ENCODE results near the gene PACS1. TPM values are rescaled to one million over a fixed set of nuclear protein-coding genes. Genes with fewer than 3 reads are reported as not detected.

PACS1 gene
- total RNA-seq, 1 experiment from 2014 or later = 100 TPM

DNA sequence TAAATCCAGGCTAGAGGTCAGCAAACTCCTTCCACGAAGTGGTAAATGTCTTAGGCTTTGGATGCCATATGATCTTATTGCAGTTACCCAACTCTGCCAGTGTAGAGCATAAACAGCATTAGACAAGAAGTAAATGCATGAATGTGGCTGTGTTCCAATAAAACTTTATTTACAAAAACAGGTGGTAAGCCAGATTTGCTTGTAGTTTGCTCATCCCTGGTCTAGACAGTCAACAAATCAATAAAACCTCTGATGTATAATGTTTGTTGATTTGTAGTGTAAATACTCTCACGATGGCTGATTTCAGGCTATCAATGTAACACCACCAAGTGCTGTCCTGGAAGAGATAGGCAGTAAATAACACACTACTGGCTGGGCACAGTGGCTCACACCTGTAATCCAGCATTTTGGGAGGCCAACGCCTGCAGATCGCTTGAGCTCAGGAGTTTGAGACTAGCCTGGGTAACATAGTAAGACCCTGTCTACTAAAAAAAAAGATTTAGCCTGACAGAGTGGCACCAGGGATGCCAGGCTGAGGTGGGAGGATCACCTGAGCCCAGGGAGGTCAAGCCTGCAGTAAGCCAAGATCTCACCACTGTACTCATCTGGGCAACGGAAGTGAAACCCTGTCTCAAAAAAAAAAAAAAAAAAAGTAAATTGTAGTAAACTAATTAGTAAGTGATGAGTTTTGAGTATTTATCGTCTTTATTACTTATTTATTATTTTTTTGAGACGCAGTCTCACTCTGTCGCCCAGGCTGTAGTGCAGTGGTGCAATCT is 36.9 kb upstream of the PACS1 start:
- CTCF ChIA-PET = interaction anchor here (0.7 kb wide), 1 partner anchor 100 kb away, joined by 3 read pairs; no protein-coding TSS in a partner anchor
- Histone ChIP-seq H3K4me1 (replicated peaks; ENCODE audit: insufficient read depth) (no peaks in the 10 kb centered on the region), H3K27ac (no peak overlapping the region), H3F3A (ENCODE audit: insufficient read depth, low read depth) (peaks cover 15% of the 10 kb centered on the region; the same call in 1 of the 2 replicates), H3K9me2 (ENCODE audit: insufficient read depth) (no peaks in the 10 kb centered on the region), H3K4me2 (no peak overlapping the region), H3K79me2 (ENCODE audit: low read depth) (no peaks in the 10 kb centered on the region), H4K20me1 (ENCODE audit: insufficient read depth) (no peaks in the 10 kb centered on the region), H3K36me3 (ENCODE audit: low read depth) (no peaks in the 10 kb centered on the region), H2AFZ (no peak overlapping the region), H3K4me3 (no peak overlapping the region), H3K27me3 (ENCODE audit: insufficient read depth, low read depth) (no peaks in the 10 kb centered on the region), H3K9me3 (ENCODE audit: insufficient read depth, low read depth) (no peaks in the 10 kb centered on the region)
- no peak for DNase-seq
- intact Hi-C loops (cut with micrococcal nuclease; ENCODE audit: unreplicated experiment) = no loop called here
- POLR2A ChIA-PET (ENCODE audit: unreplicated experiment) = no interaction called here
- TF ChIP-seq, protein P1, sequence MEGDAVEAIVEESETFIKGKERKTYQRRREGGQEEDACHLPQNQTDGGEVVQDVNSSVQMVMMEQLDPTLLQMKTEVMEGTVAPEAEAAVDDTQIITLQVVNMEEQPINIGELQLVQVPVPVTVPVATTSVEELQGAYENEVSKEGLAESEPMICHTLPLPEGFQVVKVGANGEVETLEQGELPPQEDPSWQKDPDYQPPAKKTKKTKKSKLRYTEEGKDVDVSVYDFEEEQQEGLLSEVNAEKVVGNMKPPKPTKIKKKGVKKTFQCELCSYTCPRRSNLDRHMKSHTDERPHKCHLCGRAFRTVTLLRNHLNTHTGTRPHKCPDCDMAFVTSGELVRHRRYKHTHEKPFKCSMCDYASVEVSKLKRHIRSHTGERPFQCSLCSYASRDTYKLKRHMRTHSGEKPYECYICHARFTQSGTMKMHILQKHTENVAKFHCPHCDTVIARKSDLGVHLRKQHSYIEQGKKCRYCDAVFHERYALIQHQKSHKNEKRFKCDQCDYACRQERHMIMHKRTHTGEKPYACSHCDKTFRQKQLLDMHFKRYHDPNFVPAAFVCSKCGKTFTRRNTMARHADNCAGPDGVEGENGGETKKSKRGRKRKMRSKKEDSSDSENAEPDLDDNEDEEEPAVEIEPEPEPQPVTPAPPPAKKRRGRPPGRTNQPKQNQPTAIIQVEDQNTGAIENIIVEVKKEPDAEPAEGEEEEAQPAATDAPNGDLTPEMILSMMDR (conservative IDR thresholded peaks at IDR 0.05) = no peak
- TF ChIP-seq EZH2 (IDR thresholded peaks at IDR 0.05; ENCODE audit: low read depth) = no peak
- no TSS peak for BruUV-seq (replicated peaks)

DNA sequence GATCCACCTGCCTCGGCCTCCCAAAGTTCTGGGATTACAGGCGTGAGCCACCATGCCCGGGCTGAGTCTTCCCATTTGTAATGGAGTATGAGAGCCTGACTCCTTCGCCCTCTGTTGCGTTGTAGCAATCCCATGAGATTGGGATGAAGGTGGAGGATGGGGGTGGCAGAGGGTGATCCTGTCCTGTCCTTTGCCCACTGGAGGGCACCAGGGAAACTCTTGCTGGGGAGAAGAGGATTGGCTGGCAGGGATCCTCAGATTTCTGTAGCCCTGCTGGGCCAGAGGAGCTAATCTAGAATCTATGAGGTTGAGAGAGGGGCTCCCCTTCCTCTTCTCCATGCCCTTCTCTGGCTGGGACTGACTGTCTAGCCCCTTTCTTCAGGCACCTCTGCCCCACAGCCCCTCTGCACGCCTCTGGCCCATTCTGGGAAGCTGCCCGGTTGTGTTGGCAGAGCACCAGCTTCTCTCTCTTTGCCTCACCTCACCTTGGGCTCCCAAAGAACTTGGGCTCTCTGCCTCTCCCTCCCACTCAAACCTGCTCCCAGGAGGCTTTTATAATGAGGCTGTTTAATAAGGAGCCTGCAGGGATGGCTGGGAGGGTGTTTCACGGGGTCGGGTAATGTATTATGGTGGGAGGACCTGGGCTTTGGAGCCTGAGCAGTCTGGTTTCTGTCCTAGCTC is 34.3 kb upstream of the PACS1 start:
- ChIA-PET POLR2A (ENCODE audit: unreplicated experiment) (interaction anchor here (0.7 kb wide), 1 partner anchor 149 kb away, joined by 4 read pairs; no protein-coding TSS in a partner anchor), CTCF (interaction anchor here (0.5 kb wide), 1 partner anchor 35 kb away, joined by 5 read pairs; no protein-coding TSS in a partner anchor)

GRCh38 chr11:66036334-66036710 is 33.8 kb upstream of the PACS1 start:
- ChIA-PET CTCF (interaction anchor here (0.5 kb wide), 1 partner anchor 35 kb away, joined by 5 read pairs; no protein-coding TSS in a partner anchor), POLR2A (ENCODE audit: unreplicated experiment) (no interaction called here)
- H3K27ac ChIP-seq = no peak overlapping the region
- H3K36me3 ChIP-seq (ENCODE audit: low read depth) = no peaks in the 10 kb centered on the region
- no peak overlapping the region for H3K4me2 ChIP-seq
- peaks cover 10% of the 10 kb centered on the region; the same call in 1 of the 2 replicates for H3F3A ChIP-seq (ENCODE audit: insufficient read depth, low read depth)
- H2AFZ ChIP-seq = no peak overlapping the region
- no peaks in the 10 kb centered on the region for H3K79me2 ChIP-seq (ENCODE audit: low read depth)
- no peak for DNase-seq
- no peak overlapping the region for H3K4me3 ChIP-seq
- intact Hi-C loops (cut with micrococcal nuclease; ENCODE audit: unreplicated experiment) = no loop called here
- H3K4me1 ChIP-seq (replicated peaks; ENCODE audit: insufficient read depth) = no peaks in the 10 kb centered on the region
- TF ChIP-seq, protein P1 (conservative IDR thresholded peaks at IDR 0.05) = no peak
- TF ChIP-seq EZH2 (IDR thresholded peaks at IDR 0.05; ENCODE audit: low read depth) = no peak
- no peaks in the 10 kb centered on the region for H4K20me1 ChIP-seq (ENCODE audit: insufficient read depth)
- no peaks in the 10 kb centered on the region for H3K27me3 ChIP-seq (ENCODE audit: insufficient read depth, low read depth)
- H3K9me3 ChIP-seq (ENCODE audit: insufficient read depth, low read depth) = no peaks in the 10 kb centered on the region
- no TSS peak for BruUV-seq (replicated peaks)
- H3K9me2 ChIP-seq (ENCODE audit: insufficient read depth) = no peaks in the 10 kb centered on the region

More for the DNA sequence above, 34.3 kb upstream of the PACS1 start:
- no peak overlapping the region for H3K4me3 ChIP-seq
- no peaks in the 10 kb centered on the region for H3K9me2 ChIP-seq (ENCODE audit: insufficient read depth)
- TF ChIP-seq, protein P1 (conservative IDR thresholded peaks at IDR 0.05) = no peak
- no peak for TF ChIP-seq EZH2 (IDR thresholded peaks at IDR 0.05; ENCODE audit: low read depth)
- no peaks in the 10 kb centered on the region for H3K9me3 ChIP-seq (ENCODE audit: insufficient read depth, low read depth)
- no peak overlapping the region for H3K4me2 ChIP-seq
- H3K36me3 ChIP-seq (ENCODE audit: low read depth) = no peaks in the 10 kb centered on the region
- H2AFZ ChIP-seq = no peak overlapping the region
- H4K20me1 ChIP-seq (ENCODE audit: insufficient read depth) = no peaks in the 10 kb centered on the region
- peaks cover 15% of the 10 kb centered on the region; the same call in 1 of the 2 replicates for H3F3A ChIP-seq (ENCODE audit: insufficient read depth, low read depth)
- H3K27ac ChIP-seq = no peak overlapping the region
- H3K27me3 ChIP-seq (ENCODE audit: insufficient read depth, low read depth) = no peaks in the 10 kb centered on the region
- intact Hi-C loops (cut with micrococcal nuclease; ENCODE audit: unreplicated experiment) = no loop called here
- no peaks in the 10 kb centered on the region for H3K4me1 ChIP-seq (replicated peaks; ENCODE audit: insufficient read depth)
- BruUV-seq (replicated peaks) = no TSS peak
- no peaks in the 10 kb centered on the region for H3K79me2 ChIP-seq (ENCODE audit: low read depth)
- no peak for DNase-seq
